K562 (cell line): Measurements from ENCODE around the gene MIEF2. TPM values are rescaled to one million over a fixed set of nuclear protein-coding genes. Genes with fewer than 3 reads are reported as not detected.

ENCODE experiments used
- CREM ChIP-seq: IDR thresholded peaks from 2 replicates; pipeline ENCODE4 v1.6.1; 2014; ENCODE audit warnings: antibody characterized with exemption, low read depth
- GABPB1 ChIP-seq: sonication (generic); formaldehyde crosslinking; IDR thresholded peaks from 2 replicates; pipeline ENCODE4 v1.8.0; 2022; ENCODE audit warnings: mild to moderate bottlenecking, missing genetic modification reagents
- RCOR1 ChIP-seq, 2 experiments: IDR thresholded peaks; 2 replicates each; pipeline ENCODE4 v1.6.1; 2012; ENCODE audit warnings: low read depth in 2 of 2, low read length in 2 of 2, borderline replicate concordance in 1 of 2, improper control_type of control experiment in 1 of 2
- TRIM25 ChIP-seq: fragments of 450-650 bp; IDR thresholded peaks from 2 replicates; pipeline ENCODE4 v1.7.0; 2016; ENCODE audit warnings: borderline replicate concordance
- ZNF561 ChIP-seq: fragments of 450-650 bp; formaldehyde crosslinking; conservative IDR thresholded peaks from 2 replicates; pipeline ENCODE4 v1.4.0; 2020; ENCODE audit warnings: mild to moderate bottlenecking, moderate library complexity
- ZNF695 ChIP-seq: fragments of 450-650 bp; formaldehyde crosslinking; IDR thresholded peaks from 2 replicates; pipeline ENCODE4 v1.4.0; 2020; ENCODE audit warnings: mild to moderate bottlenecking, moderate library complexity
- polyA plus RNA-seq, 8 experiments: library from polyadenylated mRNA; depleted of rRNA in 4 of 8; stranded (reverse) in 5 of 8; unstranded in 3 of 8; fragments of >200 nt; fragmentation: Nextera tagmentation in 2 of 8; fragmentation: Illumina TruSeq in 1 of 8; extraction: Ambion mirVana in 2 of 8; extraction: Trizol in 1 of 8; gene quantifications; 2 replicates each; pipeline versions ENCODE4 v1.2.1 to v1.2.3, GENCODE V29; 2011 to 2014; ENCODE audit warnings: inconsistent platforms in 1 of 8, missing spikeins in 1 of 8
- total RNA-seq, 7 experiments: library from RNA; depleted of rRNA in 6 of 7; stranded (reverse); fragments of >200 nt in 6 of 7; fragmentation: Illumina TruSeq in 2 of 7; extraction: Trizol in 2 of 7; gene quantifications; 2 replicates each; pipeline versions ENCODE4 v1.2.1 to v1.2.3, GENCODE V29; 2011 to 2021; ENCODE audit warnings: low replicate concordance in 1 of 7
- TF ChIP-seq, protein P1 (sequence below): fragments of 450-650 bp; IDR thresholded peaks from 2 replicates; pipeline ENCODE4 v1.6.1; 2016; ENCODE audit warnings: low read depth
- TF ChIP-seq, protein P2 (sequence below), 2 experiments: fragments of 450-650 bp; IDR thresholded peaks; 2 replicates each; pipeline ENCODE4 v1.6.1; 2018; ENCODE audit warnings: mild to moderate bottlenecking in 2 of 2, low read depth in 1 of 2; ENCODE audit not compliant: partially characterized antibody in 2 of 2
- TF ChIP-seq, protein P3 (sequence below), 2 experiments: fragments of 200-800 bp in 1 of 2; sonication (Bioruptor generic) in 1 of 2; sonication (generic) in 1 of 2; formaldehyde crosslinking in 1 of 2; IDR thresholded peaks in 1 of 2; conservative IDR thresholded peaks in 1 of 2; 2 replicates each; pipeline versions ENCODE4 v1.5.0 to v1.6.1; 2016 to 2020; ENCODE audit warnings: missing compliant biosample characterization in 1 of 2, missing genetic modification characterization in 1 of 2, missing genetic modification reagents in 1 of 2

Gene MIEF2
- total and polyA plus RNA-seq, 9 of the 15 experiments (the other 6 are each of a cell fraction or from before 2014, with no cell fraction given), result 0.10 to 8.2 (median 2.4) TPM

GRCh38 chr17:18314731-18315561 lies 54.5 kb downstream of the MIEF2 start, which contains the start of the genes SMCR8 and TOP3A (continued):
- TF ChIP-seq, protein P1, sequence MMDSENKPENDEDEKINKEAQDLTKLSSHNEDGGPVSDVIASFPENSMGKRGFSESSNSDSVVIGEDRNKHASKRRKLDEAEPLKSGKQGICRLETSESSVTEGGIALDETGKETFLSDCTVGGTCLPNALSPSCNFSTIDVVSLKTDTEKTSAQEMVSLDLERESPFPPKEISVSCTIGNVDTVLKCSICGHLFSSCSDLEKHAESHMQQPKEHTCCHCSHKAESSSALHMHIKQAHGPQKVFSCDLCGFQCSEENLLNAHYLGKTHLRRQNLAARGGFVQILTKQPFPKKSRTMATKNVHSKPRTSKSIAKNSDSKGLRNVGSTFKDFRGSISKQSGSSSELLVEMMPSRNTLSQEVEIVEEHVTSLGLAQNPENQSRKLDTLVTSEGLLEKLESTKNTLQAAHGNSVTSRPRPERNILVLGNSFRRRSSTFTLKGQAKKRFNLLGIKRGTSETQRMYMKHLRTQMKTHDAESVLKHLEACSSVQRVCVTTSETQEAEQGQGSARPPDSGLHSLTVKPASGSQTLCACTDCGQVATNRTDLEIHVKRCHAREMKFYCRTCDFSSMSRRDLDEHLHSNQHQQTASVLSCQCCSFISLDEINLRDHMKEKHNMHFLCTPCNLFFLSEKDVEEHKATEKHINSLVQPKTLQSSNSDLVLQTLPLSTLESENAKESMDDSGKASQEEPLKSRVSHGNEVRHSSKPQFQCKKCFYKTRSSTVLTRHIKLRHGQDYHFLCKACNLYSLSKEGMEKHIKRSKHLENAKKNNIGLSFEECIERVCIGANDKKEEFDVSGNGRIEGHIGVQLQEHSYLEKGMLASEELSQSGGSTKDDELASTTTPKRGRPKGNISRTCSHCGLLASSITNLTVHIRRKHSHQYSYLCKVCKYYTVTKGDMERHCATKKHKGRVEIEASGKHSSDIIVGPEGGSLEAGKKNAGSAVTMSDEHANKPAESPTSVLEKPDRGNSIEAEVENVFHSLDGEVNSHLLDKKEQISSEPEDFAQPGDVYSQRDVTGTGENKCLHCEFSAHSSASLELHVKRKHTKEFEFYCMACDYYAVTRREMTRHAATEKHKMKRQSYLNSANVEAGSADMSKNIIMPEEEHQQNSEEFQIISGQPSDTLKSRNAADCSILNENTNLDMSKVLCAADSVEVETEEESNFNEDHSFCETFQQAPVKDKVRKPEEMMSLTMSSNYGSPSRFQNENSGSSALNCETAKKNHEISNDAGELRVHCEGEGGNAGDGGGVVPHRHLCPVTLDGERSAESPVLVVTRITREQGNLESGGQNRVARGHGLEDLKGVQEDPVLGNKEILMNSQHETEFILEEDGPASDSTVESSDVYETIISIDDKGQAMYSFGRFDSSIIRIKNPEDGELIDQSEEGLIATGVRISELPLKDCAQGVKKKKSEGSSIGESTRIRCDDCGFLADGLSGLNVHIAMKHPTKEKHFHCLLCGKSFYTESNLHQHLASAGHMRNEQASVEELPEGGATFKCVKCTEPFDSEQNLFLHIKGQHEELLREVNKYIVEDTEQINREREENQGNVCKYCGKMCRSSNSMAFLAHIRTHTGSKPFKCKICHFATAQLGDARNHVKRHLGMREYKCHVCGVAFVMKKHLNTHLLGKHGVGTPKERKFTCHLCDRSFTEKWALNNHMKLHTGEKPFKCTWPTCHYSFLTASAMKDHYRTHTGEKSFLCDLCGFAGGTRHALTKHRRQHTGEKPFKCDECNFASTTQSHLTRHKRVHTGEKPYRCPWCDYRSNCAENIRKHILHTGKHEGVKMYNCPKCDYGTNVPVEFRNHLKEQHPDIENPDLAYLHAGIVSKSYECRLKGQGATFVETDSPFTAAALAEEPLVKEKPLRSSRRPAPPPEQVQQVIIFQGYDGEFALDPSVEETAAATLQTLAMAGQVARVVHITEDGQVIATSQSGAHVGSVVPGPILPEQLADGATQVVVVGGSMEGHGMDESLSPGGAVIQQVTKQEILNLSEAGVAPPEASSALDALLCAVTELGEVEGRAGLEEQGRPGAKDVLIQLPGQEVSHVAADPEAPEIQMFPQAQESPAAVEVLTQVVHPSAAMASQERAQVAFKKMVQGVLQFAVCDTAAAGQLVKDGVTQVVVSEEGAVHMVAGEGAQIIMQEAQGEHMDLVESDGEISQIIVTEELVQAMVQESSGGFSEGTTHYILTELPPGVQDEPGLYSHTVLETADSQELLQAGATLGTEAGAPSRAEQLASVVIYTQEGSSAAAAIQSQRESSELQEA, result peak; percentile 83
- TF ChIP-seq, protein P2, sequence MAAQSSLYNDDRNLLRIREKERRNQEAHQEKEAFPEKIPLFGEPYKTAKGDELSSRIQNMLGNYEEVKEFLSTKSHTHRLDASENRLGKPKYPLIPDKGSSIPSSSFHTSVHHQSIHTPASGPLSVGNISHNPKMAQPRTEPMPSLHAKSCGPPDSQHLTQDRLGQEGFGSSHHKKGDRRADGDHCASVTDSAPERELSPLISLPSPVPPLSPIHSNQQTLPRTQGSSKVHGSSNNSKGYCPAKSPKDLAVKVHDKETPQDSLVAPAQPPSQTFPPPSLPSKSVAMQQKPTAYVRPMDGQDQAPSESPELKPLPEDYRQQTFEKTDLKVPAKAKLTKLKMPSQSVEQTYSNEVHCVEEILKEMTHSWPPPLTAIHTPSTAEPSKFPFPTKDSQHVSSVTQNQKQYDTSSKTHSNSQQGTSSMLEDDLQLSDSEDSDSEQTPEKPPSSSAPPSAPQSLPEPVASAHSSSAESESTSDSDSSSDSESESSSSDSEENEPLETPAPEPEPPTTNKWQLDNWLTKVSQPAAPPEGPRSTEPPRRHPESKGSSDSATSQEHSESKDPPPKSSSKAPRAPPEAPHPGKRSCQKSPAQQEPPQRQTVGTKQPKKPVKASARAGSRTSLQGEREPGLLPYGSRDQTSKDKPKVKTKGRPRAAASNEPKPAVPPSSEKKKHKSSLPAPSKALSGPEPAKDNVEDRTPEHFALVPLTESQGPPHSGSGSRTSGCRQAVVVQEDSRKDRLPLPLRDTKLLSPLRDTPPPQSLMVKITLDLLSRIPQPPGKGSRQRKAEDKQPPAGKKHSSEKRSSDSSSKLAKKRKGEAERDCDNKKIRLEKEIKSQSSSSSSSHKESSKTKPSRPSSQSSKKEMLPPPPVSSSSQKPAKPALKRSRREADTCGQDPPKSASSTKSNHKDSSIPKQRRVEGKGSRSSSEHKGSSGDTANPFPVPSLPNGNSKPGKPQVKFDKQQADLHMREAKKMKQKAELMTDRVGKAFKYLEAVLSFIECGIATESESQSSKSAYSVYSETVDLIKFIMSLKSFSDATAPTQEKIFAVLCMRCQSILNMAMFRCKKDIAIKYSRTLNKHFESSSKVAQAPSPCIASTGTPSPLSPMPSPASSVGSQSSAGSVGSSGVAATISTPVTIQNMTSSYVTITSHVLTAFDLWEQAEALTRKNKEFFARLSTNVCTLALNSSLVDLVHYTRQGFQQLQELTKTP (IDR thresholded peaks at IDR 0.05; ENCODE audit: low read depth in 1 of 2, partially characterized antibody in 2 of 2), result peak; percentile 55 to 86
- TF ChIP-seq ZNF561 (no peak), TRIM25 (no peak), ZNF695 (CRISPR knock-in tag) (no peak), CREM (peak; percentile 82), GABPB1 (CRISPR knock-in tag) (peak; percentile 87), RCOR1 (IDR thresholded peaks at IDR 0.05; ENCODE audit: borderline replicate concordance in 1 of 2, low read depth in 2 of 2, low read length in 2 of 2) (0 out of 4 replicates have a peak, but pooled peaks of 1 of the 2 experiments have one; percentile 8)
- TF ChIP-seq, protein P3, sequence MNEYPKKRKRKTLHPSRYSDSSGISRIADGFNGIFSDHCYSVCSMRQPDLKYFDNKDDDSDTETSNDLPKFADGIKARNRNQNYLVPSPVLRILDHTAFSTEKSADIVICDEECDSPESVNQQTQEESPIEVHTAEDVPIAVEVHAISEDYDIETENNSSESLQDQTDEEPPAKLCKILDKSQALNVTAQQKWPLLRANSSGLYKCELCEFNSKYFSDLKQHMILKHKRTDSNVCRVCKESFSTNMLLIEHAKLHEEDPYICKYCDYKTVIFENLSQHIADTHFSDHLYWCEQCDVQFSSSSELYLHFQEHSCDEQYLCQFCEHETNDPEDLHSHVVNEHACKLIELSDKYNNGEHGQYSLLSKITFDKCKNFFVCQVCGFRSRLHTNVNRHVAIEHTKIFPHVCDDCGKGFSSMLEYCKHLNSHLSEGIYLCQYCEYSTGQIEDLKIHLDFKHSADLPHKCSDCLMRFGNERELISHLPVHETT (CRISPR knock-in tag; conservative IDR thresholded peaks at IDR 0.05 in 1 of 2, IDR thresholded peaks at IDR 0.05 in 1 of 2), result peak in 1 of 2 experiments; percentile 72; a peak in 1 of 4 replicates
